GM19035 (cell line): Measurements from ENCODE around the gene MYOF.
"Not testable (repeated sequence)": the region's sequence is repeated elsewhere in the genome, so short reads cannot be mapped to it uniquely, and the experiment has no call there.

ENCODE experiments used
- ATAC-seq: cut with Tn5 transposase; IDR thresholded peaks from one replicate; pipeline ENCODE4 v1.9.1; 2021; ENCODE audit not compliant: unreplicated experiment

The MYOF gene

DNA sequence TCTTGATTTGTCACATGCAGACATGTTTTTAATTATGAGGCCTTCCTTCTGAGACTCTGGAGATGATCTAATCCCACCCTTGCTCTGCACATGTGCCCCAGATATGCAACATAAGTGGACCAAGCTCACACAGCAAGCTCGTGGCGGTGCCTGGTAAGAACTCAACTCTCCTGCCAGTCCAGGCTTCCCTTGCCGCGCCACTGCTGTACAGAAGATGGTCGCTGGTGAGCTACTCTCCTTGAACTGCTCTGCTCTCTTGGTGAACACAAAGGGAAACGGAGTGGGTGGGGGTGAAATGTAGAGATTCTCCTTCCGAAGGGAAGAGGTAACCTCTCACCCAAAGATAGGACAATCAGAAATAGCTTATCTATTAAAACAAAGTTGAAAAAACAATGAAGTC, 25.7 kb downstream of the MYOF start:
- ATAC-seq = no peak

DNA sequence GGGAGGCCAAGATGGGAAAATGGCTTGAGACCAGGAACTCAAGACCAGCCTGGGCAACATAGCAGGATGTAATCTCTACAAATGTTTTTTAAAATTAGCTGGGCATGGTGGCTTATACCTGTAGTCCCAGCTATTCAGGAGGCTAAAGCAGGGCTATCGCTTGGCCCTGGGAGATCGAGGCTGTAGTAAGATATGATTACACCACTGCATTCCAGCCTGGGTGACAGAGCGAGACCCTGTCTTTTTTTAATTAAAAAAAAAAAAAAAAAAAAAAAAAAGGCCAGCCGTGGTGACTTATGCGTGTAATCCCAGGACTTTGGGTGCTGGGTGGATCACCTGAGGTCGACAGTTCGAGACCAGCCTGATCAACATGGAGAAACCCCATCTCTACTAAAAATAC, 27.4 kb downstream of the MYOF start:
- ATAC-seq = no peak

DNA sequence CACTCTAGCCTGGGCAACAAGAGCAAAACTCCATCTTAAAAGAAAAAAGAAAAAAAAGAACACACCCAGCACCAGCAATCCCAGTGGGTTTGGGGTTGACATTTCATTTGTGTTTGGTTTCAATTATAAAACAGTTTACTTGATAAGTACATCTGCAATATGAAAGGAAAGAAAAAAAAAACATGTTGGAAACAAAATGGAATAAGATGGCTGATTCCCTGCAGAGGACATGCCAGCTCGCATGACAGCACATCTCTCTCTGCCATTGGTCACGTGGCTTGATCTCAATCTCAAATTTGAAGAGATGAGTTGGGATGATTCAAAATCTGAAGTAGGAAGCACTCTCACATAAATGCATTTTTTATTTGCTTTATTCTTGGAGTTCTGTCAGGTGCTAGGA, 28.0 kb downstream of the MYOF start:
- ATAC-seq = no peak

DNA sequence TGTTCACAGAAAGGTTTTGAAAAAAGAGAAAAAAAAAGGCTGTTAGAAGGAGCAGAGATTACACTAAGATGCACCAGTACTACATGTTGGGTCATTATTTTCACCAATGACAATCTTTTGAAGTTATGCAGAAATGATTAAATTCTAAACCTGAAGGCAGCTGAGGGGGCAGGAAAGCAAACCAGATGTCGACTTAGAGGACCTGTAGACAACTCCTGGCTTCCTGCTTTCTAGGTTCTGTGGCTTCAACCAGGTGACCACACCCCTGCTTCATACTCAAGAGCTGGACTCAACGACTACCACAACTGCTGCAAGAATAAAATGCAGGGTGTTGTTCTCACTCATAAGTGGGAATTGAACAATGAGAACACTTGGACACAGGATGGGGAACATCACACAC, 30.0 kb downstream of the MYOF start:
- ATAC-seq = no peak

DNA sequence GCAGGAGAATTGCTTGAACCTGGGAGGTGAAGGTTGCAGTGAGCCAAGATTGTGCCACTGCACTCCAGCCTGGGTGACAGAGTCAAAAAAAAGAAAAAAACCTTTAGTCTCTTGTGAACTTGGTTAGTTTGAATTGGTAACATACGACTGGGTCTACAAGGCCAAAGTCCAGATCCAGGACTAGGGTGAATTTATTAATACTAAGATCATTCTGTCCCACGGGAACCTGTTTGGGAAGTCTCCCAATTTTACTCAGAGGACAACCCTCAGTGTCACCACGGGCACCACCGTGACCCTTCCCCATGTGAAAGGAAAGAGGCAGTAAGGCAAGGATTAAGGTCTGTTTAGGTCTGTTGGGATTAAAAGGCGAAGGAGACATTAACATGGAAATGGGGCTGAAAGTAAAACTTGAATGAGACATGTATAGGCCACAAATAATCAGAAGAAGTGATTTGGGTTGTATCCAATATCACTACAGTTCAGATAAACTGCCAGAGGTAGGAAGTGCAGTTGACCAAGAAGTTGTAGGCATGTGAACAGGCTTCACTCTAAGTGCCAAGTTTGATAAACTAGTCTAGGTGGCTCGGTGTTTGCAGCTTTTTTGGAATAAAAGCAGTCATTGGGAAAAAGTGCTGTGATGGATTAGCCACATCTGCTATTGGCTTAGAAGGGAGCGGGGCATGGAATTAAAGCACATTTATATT, 30.7 kb downstream of the MYOF start:
- no peak for ATAC-seq

DNA sequence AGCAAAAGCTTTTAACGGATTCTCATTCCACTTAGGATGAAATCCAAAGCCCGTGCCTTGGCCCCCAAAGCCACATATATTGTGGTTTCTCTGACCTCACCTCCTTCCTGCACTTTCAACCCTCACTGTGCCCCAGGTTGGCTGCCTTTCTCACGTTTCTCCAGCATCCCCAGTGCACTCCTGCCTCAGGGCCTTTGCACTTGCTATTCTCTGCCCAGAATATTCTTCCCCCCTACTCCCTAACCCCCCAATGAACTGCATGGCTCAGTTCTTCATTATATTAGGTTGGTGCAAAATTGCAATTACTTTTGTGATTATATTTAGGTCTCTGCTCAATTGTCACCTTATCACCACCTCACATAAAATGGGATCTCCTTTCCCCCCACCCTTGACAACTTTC, 34.2 kb downstream of the MYOF start:
- ATAC-seq = no peak

DNA sequence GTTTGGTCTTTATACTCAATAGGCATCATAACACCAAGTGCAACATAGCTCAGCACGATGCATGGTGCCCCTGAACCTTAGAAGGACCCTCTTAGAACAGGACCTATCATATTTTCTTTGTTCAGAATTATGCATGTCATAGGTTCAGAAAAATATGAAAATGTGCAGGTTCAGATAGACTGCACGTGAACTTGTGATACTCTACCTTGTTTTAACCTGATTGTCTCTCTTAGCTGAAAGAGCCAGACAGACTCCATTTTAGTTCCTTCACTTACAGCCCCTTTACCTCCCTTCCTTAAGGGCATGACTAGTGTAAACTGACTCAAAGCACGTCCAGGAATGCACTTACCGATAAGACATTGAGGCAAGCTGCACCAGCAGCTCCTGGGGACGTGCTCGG, 35.1 kb downstream of the MYOF start:
- no peak for ATAC-seq

DNA sequence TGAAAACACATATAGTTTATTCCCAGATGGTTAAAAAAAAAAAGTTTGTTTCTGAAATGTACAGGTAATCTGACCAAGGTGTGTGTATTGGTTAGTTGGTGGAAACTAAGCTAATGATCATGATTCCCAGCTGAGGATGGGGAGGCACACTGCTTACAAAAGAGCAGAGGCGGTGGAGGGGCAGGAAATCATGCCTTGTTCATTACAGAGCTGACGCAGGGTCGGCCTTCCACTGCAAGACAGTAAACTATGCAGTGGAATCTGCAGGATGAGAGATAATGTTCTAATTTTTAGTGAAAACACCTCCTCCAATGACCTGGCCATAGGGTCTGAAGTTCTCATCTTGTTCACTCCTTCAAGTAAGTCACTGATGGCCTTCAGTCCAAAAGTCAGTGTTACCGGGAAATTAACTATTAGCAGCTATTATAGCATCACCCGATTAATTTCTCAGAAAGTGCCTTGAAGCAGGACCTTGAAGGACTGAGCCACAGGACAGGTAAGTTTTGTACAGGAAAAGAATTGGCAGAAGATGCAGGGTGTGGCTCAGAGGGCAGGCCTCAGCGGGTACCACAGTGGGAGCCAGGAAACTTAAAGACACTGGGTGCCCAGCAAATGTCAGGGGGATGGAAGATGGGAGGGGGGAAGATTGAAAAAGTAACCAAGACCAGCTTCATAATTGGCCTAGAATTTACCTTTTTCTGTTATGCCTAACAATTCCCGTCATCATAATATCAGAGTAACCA, 36.0 kb downstream of the MYOF start:
- ATAC-seq = no peak

DNA sequence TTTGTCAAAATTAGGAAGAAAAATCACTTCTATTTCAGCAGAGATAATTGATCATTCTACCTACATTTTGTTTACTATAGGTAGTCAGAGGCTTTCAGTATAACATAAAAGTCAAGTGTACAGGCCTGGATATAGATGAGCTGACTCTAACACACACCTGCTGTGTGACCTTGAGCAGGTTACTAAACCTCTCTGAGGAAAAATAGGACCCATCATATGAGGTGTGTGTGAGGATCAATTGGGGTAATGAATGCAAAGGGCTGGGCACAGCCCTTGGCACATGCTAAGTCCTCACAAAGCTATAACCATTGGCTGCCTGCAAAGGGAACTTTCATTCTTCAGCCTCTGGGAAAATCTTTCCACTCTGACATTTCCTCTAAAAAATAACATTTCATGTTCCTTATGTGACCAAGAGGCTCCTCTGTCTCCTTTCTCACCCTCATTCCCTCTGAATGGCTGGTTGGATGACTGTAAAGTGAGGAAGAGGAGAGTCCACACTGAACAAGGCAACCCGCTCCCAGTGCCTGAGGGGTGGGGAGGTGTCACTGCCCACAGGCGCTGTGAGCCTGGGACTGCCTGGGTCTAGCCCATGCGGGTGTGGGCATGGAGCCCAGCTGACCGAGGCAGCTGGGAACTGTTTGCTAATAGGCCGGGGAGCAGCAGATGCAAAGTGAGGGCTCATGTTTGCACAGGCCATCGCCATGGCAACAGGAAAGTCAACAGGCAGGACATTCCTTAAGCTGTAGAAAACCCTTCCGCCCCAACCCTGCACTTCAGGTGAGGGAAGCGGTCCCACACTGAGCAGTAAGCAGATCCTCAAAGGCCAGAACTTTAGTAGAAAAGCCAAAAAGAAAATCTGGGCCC, 36.8 kb downstream of the MYOF start:
- no peak for ATAC-seq

DNA sequence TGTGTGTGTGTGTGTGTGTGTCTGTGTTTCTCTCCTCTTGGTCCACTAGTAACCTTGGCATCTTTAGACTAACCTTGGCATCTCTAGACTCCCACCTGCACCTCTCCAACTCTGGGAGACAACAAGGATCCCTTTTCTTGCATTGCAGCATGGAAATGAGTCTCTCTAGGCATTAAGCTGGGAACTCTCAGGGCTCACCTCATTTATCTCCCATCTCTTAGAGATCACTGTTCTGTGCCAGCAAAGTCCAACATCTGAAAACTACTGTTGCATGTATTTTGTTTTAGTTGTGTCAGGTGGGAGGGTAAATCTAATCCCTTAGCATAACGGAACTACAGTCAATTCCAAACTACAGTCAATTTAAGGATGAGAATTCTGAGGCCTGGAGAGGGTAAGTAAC, 38.7 kb downstream of the MYOF start:
- ATAC-seq = no peak

DNA sequence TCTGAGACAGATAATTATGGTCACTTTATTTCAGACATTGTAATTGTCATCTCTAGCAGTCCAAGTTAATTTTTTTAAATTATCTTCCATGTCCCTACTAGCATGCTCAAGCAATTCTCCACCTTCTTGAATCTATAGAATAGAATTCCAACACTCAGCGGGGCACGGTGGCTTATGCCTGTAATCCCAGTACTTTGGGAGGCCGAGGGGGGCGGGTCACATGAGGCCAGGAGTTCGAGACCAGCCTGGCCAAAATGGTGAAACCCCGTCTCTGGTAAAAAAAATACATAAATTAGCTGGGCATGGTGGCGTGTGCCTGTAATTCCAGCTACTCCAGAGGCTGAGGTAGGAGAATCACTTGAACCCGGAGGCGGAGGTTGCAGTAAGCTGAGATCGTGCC, 39.4 kb downstream of the MYOF start:
- ATAC-seq = not testable (repeated sequence)

DNA sequence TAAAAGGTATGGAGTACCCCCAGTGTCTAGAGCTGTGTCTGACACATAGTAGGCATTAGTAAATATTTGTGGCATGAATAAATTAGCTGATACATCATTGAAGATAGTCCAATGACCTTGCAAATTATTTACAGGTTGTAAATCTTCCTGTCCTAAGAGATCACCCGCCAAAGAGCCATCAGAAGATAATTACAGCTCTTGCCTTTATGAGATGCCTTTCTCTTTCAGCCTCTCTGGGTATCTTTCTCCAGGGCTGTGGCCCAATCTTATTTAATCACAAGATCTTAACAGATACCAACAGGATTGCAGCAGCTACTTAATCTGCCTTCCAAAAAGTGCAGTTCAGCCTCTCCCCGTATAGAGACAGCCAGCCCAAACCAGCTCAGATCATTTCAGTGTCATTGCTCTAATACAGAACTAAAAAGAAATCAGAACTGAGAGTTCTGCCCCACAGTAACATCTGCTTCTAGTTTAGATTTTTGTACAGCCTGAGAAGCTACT, 41.5 kb downstream of the MYOF start:
- no peak for ATAC-seq

DNA sequence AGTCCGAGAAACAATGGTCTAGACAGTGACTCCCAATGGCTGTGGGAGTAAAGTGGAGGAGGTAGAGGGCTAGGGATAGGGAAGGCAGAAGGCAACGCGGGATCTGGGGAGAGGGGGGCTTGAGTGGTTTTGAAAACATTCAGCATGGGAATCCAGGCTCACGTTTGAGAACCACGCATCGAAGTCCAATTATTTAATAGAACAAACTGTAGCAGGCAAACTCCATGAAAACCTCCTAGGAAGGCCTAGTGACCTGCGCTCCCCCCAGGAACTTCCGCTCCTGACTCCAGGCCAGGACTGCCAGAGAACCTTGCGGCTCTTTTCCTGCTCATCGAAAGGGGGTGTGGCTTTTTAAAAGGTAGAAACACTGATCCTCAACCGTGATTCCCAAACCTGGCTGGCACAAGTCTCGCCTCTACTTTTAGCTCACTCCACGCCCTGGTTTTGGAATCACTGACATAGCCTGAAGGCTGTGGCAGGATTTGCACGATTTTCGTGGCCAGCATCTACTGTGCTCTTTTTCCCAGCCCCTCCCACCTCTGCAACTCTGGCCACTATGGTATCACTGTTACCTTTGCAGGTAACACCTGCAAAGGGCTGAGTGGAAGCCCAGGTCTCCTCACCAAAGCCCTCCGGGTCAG, 43.4 kb downstream of the MYOF start:
- no peak for ATAC-seq

DNA sequence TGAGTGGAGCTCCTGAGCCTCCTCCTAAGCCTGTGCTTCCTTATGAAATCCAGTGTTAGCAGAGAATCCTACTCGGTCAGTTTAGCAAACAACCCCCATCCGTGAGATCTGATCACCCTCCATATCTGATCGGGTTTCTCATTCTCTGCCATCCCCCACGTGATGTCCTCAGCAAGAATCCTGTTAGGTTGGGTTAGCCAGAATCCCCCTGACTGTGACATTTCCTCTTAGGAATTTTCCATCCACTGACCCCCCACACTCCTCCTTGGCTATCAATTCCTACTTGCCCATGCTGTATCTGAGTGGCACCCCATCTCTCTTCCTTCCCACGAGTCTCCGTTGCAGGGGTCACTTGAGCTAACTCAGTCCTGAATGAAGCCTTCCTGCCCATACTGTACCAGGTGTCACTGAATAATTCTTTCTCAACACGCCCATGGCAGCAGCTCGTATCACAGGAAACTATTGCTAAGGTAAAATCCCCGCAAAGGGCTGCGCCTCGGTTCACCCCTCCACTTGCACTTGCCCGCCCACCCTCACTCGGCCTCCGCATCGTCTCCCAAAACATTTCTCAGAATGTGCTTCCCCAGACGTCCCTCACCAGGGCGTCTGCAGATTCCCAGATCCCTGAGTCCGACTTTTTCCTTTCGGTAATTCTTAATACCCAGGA, 44.1 kb downstream of the MYOF start:
- ATAC-seq = no peak

DNA sequence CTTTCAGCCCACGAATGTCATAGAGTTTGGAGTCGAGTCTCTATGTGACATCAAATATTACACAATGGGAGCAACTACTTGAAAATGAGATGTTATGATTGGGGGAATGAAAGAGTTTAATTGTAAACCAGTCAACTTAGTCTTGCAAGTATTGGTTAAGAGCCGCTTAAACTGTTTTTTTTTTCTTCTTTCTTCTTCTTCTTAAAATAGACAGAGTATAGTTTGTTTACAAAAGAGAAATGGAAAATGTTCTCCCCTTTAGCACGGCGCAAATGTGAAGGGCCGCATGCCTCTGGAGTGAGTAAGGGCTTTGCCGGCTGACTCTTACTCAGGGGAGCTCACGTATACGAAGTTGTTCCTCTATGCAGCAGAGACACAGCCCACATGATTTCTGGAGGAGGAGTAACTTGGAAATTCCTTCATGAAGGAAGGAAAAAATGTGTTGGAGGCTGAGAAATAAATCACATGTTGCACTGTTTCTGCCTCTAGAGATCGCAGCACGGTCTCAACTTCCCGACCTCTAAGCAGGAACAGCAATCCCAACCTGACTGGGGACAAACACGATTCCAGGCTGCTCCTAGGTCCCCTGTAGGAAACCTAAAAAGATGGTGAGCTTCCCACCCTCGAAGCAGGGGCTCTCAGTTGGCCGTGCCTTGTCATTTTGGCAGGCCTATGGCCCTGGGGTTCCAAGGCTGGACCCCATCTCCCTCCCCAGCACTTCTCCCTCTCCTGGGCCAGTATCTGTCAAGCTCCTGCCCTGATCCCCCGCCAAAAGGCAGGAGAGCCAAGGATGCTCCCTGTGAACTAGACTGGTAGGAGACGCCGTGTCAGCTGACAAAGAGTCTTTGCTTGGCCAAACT, 44.8 kb downstream of the MYOF start:
- no peak for ATAC-seq

DNA sequence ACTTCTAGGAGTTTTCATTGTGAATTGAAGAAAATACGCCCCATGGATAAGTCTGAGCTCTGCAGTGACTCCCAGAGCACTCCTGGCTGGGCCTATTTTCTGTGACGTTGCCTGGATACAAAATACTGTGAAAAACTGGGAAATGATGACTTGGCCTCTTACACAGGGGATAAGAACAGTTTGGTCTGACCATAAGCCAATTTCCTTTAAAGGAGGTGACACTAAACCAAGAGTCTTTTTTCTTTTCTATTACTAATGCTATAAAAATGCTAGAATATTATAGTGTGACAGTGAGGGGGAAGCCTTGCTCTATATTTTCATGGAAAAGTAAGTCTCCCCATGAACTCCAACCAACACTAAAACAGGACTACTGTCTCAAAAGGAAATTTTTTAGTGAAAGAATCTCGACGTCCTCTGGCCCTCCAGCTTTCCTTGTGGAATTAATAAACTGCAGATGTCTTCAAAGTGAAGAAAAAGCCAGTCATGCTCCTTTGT, 45.5 kb downstream of the MYOF start:
- no peak for ATAC-seq

DNA sequence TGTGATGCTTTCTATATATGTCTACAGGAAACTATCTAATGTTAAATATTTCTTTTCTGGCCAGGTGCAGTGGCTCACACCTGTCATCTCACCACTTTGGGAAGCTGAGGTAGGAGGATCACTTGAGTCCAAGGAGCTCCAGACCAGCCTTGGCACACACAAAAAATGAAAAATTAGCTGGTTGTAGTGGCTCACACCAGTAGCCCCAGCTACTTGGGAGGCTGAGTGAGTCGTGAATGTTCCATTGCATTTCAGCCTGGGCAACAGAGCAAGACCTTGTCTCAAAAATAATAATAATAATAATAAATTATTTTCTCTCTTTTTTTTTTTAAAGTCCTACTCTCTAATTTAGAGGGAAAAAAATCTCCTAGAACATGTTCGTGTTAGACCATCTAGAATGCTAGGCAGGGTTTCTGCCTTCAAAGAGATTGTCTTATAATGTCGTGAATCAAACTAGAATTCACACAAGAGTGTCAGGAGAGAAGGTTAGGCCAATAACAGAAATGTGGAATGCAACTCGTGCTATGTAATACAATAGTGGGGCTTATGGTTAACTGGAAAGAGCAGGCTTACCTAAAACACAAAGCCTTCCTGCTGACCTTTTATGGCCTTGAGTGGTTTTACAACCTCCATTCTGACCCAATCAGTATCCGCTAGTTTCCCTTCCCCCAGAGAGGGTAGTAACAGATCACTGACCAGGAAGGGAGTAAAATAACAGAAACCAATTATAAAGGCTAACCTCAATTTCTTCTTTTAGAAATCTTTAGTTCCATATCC, 46.3 kb downstream of the MYOF start:
- ATAC-seq = no peak

DNA sequence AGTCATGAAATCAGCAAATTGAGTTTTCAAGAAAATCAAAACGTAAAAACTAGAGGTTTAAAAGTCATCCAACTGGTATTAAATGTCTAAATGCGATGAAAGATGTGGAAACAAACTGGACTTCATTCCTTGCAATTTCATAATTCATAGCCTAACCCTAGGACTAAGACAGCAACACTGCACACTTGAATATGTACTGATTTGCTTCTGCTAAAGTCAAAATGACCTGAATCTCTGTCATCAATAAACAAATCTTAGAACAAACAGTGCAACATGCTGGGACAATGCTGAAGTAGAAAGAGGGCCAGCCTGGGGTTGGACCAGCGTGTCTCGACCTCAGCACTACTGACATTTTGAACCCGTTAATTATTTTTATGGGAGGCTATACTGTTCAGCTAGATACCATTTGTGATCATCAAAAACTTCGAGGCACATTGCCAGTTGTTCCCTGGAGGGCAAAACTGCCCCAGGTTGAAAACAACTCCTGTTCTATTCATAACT, 47.1 kb downstream of the MYOF start:
- no peak for ATAC-seq

DNA sequence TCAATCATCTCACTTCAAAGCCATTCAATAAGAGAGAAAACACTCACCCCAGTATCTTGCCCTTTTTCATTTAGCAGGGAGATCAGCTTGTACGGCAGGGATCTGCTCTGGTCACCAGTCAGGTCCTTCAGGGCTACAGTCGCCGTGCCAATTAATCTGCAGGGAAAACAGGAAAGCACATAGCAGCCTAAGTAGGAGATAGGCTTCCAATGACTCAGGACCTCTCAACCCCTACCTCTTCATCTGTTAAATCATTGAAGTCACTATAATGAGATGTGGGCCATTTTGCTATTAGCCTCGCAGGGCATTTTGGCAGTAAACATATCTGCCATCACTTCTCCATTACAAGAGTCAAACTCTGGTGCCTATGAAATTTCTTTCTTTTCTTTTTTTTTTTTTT, 50.8 kb downstream of the MYOF start:
- no peak for ATAC-seq
